Measurements from ENCODE around the gene ABCG8. TPM values are rescaled to one million over a fixed set of nuclear protein-coding genes. Genes with fewer than 3 reads are reported as not detected.
A peak's percentile ranks its signal among the peaks of the same experiment; 100 is the strongest.

The ABCG8 gene
- total and polyA plus RNA-seq, 8 donors, result 0.03 to 0.06 TPM; not detected in 6

- Histone ChIP-seq H3K9me3 (no peaks in the 10 kb centered on the region), H3K36me3 (no peaks in the 10 kb centered on the region), H3K4me1 (no peaks in the 10 kb centered on the region), H3K27ac (no peak overlapping the region), H3K4me3 (no peak overlapping the region), H3K27me3 (no peaks in the 10 kb centered on the region)
- no peak for ATAC-seq
- DNase-seq, result no peak
- intact Hi-C loops (cut with DNase I), result no loop called here
- WGBS, 2 donors, result 75 to 88% methylated on average over 1 of the region's 1 CpG
- no peak for TF ChIP-seq CTCF (IDR thresholded peaks at IDR 0.05)
- FAIRE-seq, result no peak
Measured at GRCh38 chr2:43845181-43845580, 6.4 kb downstream of the ABCG8 start.

- H3K4me1 ChIP-seq, result no peaks in the 10 kb centered on the region
- ATAC-seq (no peak), FAIRE-seq (no peak), DNase-seq (no peak)
- H3K4me3 ChIP-seq, result no peak overlapping the region
- no peaks in the 10 kb centered on the region for H3K36me3 ChIP-seq
- H3K9me3 ChIP-seq, result no peaks in the 10 kb centered on the region
- H3K27ac ChIP-seq, result no peak overlapping the region
- no peak for TF ChIP-seq CTCF (IDR thresholded peaks at IDR 0.05)
- no peaks in the 10 kb centered on the region for H3K27me3 ChIP-seq
- 81 to 88% methylated on average over 5 of the region's 5 CpGs for WGBS, 2 donors
- intact Hi-C loops (cut with DNase I), result no loop called here
Measured at GRCh38 chr2:43846140-43846793, 7.5 kb downstream of the ABCG8 start.

GRCh38 chr2:43848214-43848613, 9.4 kb downstream of the ABCG8 start:
- no peak for TF ChIP-seq CTCF (IDR thresholded peaks at IDR 0.05)
- no peak for DNase-seq
- Histone ChIP-seq H3K27me3 (no peaks in the 10 kb centered on the region), H3K27ac (no peak overlapping the region), H3K36me3 (no peaks in the 10 kb centered on the region), H3K4me1 (no peaks in the 10 kb centered on the region), H3K9me3 (no peaks in the 10 kb centered on the region), H3K4me3 (no peak overlapping the region)
- intact Hi-C loops (cut with DNase I), result no loop called here
- ATAC-seq, result no peak
- no peak for FAIRE-seq
- 78 to 81% methylated on average over 1 of the region's 1 CpG for WGBS, 2 donors

GRCh38 chr2:43851011-43851980, 12.5 kb downstream of the ABCG8 start:
- H3K4me3 ChIP-seq, result no peak overlapping the region
- no peaks in the 10 kb centered on the region for H3K36me3 ChIP-seq
- no peak for FAIRE-seq
- no peaks in the 10 kb centered on the region for H3K4me1 ChIP-seq
- TF ChIP-seq CTCF (IDR thresholded peaks at IDR 0.05), result no peak
- no peak overlapping the region for H3K27ac ChIP-seq
- 81 to 87% methylated on average over 20 of the region's 20 CpGs for WGBS, 2 donors
- ATAC-seq, result peak in 1 of 4 donors; percentile 51
- no peak for DNase-seq
- H3K9me3 ChIP-seq, result no peaks in the 10 kb centered on the region
- peaks cover 0 to 3% (median 0%) of the 10 kb centered on the region in 4 donors for H3K27me3 ChIP-seq
- intact Hi-C loops (cut with DNase I), result no loop called here
